Measurements from ENCODE around the gene IL22RA1.

IL22RA1 gene

GRCh38 chr1:24165500-24165899 is 22.6 kb upstream of the IL22RA1 start:
- no peak for DNase-seq

GRCh38 chr1:24164004-24164403 is 21.1 kb upstream of the IL22RA1 start:
- no peak for DNase-seq

- no peak for DNase-seq
Observed at GRCh38 chr1:24162201-24162600, 19.3 kb upstream of the IL22RA1 start.

GRCh38 chr1:24161270-24161669 is 18.3 kb upstream of the IL22RA1 start:
- no peak for DNase-seq

- no peak for DNase-seq
Observed at GRCh38 chr1:24159366-24159765, 16.4 kb upstream of the IL22RA1 start.

GRCh38 chr1:24157918-24158481 is 15.1 kb upstream of the IL22RA1 start:
- no peak for DNase-seq

- DNase-seq, result no peak
Observed at GRCh38 chr1:24156542-24157260, 13.8 kb upstream of the IL22RA1 start.

- DNase-seq, result no peak
Observed at GRCh38 chr1:24155011-24155782, 12.3 kb upstream of the IL22RA1 start.

- DNase-seq, result no peak
Observed at GRCh38 chr1:24154215-24154614, 11.3 kb upstream of the IL22RA1 start.

- no peak for DNase-seq
Observed at GRCh38 chr1:24152631-24153494, 9.9 kb upstream of the IL22RA1 start.

GRCh38 chr1:24151175-24151533 is 8.2 kb upstream of the IL22RA1 start:
- no peak for DNase-seq

GRCh38 chr1:24150234-24151174 is 7.6 kb upstream of the IL22RA1 start:
- no peak for DNase-seq

- DNase-seq, result no peak
Observed at GRCh38 chr1:24149866-24150233, 6.9 kb upstream of the IL22RA1 start.

- DNase-seq, result no peak
Observed at GRCh38 chr1:24147816-24148215, 4.9 kb upstream of the IL22RA1 start.

GRCh38 chr1:24147194-24147593 is 4.3 kb upstream of the IL22RA1 start:
- DNase-seq, result no peak

GRCh38 chr1:24141311-24141997 is 1.5 kb downstream of the IL22RA1 start:
- DNase-seq, result no peak

GRCh38 chr1:24140741-24141181 is 2.2 kb downstream of the IL22RA1 start:
- no peak for DNase-seq

- no peak for DNase-seq
Observed at GRCh38 chr1:24139841-24140425, 3.0 kb downstream of the IL22RA1 start.

GRCh38 chr1:24139222-24139489 is 3.8 kb downstream of the IL22RA1 start:
- no peak for DNase-seq

GRCh38 chr1:24138476-24139221 is 4.3 kb downstream of the IL22RA1 start:
- DNase-seq, result no peak

Measured in cortex of kidney (tissue), 1 donor.